HFFc6 (cell line): ENCODE measurements around the gene SLC25A13. TPM values are rescaled to one million over a fixed set of nuclear protein-coding genes. Genes with fewer than 3 reads are reported as not detected.

Experiments
- DNase-seq: peaks from one replicate; pipeline ENCODE4 v3.0.0-alpha.2; 2018
- H3K27ac Mint-ChIP-seq: 2 replicates; pipeline ENCODE4 v1.8.0; 2020; ENCODE audit warnings: mild to moderate bottlenecking, mixed read lengths
- H3K27me3 Mint-ChIP-seq: 2 replicates; pipeline ENCODE4 v1.8.0; 2021; ENCODE audit warnings: mild to moderate bottlenecking, moderate library complexity, mixed read lengths; ENCODE audit not compliant: insufficient read depth
- H3K36me3 Mint-ChIP-seq: 2 replicates; pipeline ENCODE4 v1.8.0; 2021; ENCODE audit warnings: low read depth, mixed read lengths
- H3K4me1 Mint-ChIP-seq: 2 replicates; pipeline ENCODE4 v1.8.0; 2020; ENCODE audit warnings: low read depth, mixed read lengths
- H3K4me3 Mint-ChIP-seq: 2 replicates; pipeline ENCODE4 v1.8.0; 2020; ENCODE audit warnings: mild to moderate bottlenecking, moderate library complexity, mixed read lengths
- H3K9me3 Mint-ChIP-seq: 2 replicates; pipeline ENCODE4 v1.8.0; 2020; ENCODE audit warnings: mild to moderate bottlenecking, mixed read lengths
- CTCF ChIP-seq: fragments of 200-600 bp; sonication (generic); IDR thresholded peaks from 2 replicates; pipeline ENCODE4 v1.5.0; 2021; ENCODE audit warnings: antibody characterized with exemption, mild to moderate bottlenecking
- total RNA-seq, 6 experiments: library from RNA; stranded (reverse); fragmentation: NEBNext Ultra II Directional; extraction: Animal tissue kit (Norgen Biotek cat#: 25700); gene quantifications; 2 replicates in 1 of 6; 3 replicates in 5 of 6; pipeline ENCODE4 v1.2.3, GENCODE V29; 2021

Gene SLC25A13
- total RNA-seq, 6 experiments from 2014 or later: 7.4 to 15.4 (median 12.9) TPM

GRCh38 chr7:96131525-96131924, 190.4 kb downstream of the SLC25A13 start:
- peaks cover 4% of the 10 kb centered on the region; the same call in 1 of the 2 replicates for H3K36me3 Mint-ChIP-seq
- H3K27me3 Mint-ChIP-seq: no peaks in the 10 kb centered on the region
- TF ChIP-seq CTCF: no peak
- no peak for DNase-seq
- H3K9me3 Mint-ChIP-seq: no peaks in the 10 kb centered on the region
- no peak overlapping the region for H3K27ac Mint-ChIP-seq
- H3K4me1 Mint-ChIP-seq: no peaks in the 10 kb centered on the region
- no peak overlapping the region for H3K4me3 Mint-ChIP-seq

- H3K4me3 Mint-ChIP-seq: no peak overlapping the region
- peaks cover 4% of the 10 kb centered on the region; the same call in 1 of the 2 replicates for H3K36me3 Mint-ChIP-seq
- no peak for DNase-seq
- H3K9me3 Mint-ChIP-seq: no peaks in the 10 kb centered on the region
- no peak overlapping the region for H3K27ac Mint-ChIP-seq
- no peaks in the 10 kb centered on the region for H3K4me1 Mint-ChIP-seq
- TF ChIP-seq CTCF: no peak
- no peaks in the 10 kb centered on the region for H3K27me3 Mint-ChIP-seq
Measured at GRCh38 chr7:96127746-96128145, 194.2 kb downstream of the SLC25A13 start.

- no peak overlapping the region for H3K27ac Mint-ChIP-seq
- no peaks in the 10 kb centered on the region for H3K9me3 Mint-ChIP-seq
- H3K27me3 Mint-ChIP-seq: no peaks in the 10 kb centered on the region; the same call in 1 of the 2 replicates
- no peaks in the 10 kb centered on the region for H3K4me1 Mint-ChIP-seq
- peaks cover 7% of the 10 kb centered on the region; the same call in 1 of the 2 replicates for H3K36me3 Mint-ChIP-seq
- no peak for TF ChIP-seq CTCF
- H3K4me3 Mint-ChIP-seq: no peak overlapping the region
- DNase-seq: no peak
Measured at GRCh38 chr7:96126382-96126781, 195.5 kb downstream of the SLC25A13 start.

- DNase-seq: no peak
- Mint-ChIP-seq H3K4me1 (no peaks in the 10 kb centered on the region), H3K9me3 (no peaks in the 10 kb centered on the region), H3K36me3 (0 out of 2 replicates have a peak, but pooled peaks cover 4% of the 10 kb centered on the region), H3K27ac (no peak overlapping the region), H3K27me3 (no peaks in the 10 kb centered on the region; the same call in 1 of the 2 replicates), H3K4me3 (no peak overlapping the region)
- TF ChIP-seq CTCF: no peak
Measured at GRCh38 chr7:96122746-96123145, 199.2 kb downstream of the SLC25A13 start.

GRCh38 chr7:96121752-96122151, 200.1 kb downstream of the SLC25A13 start:
- Mint-ChIP-seq H3K27me3 (no peaks in the 10 kb centered on the region; the same call in 1 of the 2 replicates), H3K27ac (no peak overlapping the region), H3K9me3 (no peaks in the 10 kb centered on the region), H3K4me1 (no peaks in the 10 kb centered on the region), H3K36me3 (0 out of 2 replicates have a peak, but pooled peaks cover 4% of the 10 kb centered on the region), H3K4me3 (no peak overlapping the region)
- DNase-seq: no peak
- no peak for TF ChIP-seq CTCF
